ENCODE measurements around the gene NBAS.

NBAS gene

GRCh38 chr2:15560988-15561573 is at the start of gene NBAS:
Gene NBAS (minus strand): TSS chr2:15561334. CDS start chr2:15561304, 30 bp downstream.
- peak; percentile 59 for DNase-seq (ENCODE audit: low read depth, low spot score)

GRCh38 chr2:15610430-15610952 is 49.4 kb upstream of the NBAS start:
- no peak for DNase-seq (ENCODE audit: low read depth, low spot score)

GRCh38 chr2:15609341-15610042 is 48.4 kb upstream of the NBAS start:
- no peak for DNase-seq (ENCODE audit: low read depth, low spot score)

- DNase-seq (ENCODE audit: low read depth, low spot score): no peak
Observed at GRCh38 chr2:15608392-15608761, 47.2 kb upstream of the NBAS start.

- DNase-seq (ENCODE audit: low read depth, low spot score): no peak
Observed at GRCh38 chr2:15607709-15608391, 46.7 kb upstream of the NBAS start.

GRCh38 chr2:15606481-15607441 is 45.6 kb upstream of the NBAS start:
- no peak for DNase-seq (ENCODE audit: low read depth, low spot score)

- DNase-seq (ENCODE audit: low read depth, low spot score): no peak
Observed at GRCh38 chr2:15605721-15606120, 44.6 kb upstream of the NBAS start.

GRCh38 chr2:15603948-15604347 is 42.8 kb upstream of the NBAS start:
- DNase-seq (ENCODE audit: low read depth, low spot score): no peak

GRCh38 chr2:15603044-15603765 is 42.1 kb upstream of the NBAS start:
- DNase-seq (ENCODE audit: low read depth, low spot score): no peak

GRCh38 chr2:15602393-15602792 is 41.3 kb upstream of the NBAS start:
- no peak for DNase-seq (ENCODE audit: low read depth, low spot score)

- DNase-seq (ENCODE audit: low read depth, low spot score): no peak
Observed at GRCh38 chr2:15601681-15602080, 40.5 kb upstream of the NBAS start.

GRCh38 chr2:15599994-15600393 is 38.9 kb upstream of the NBAS start:
- DNase-seq (ENCODE audit: low read depth, low spot score): no peak

- no peak for DNase-seq (ENCODE audit: low read depth, low spot score)
Observed at GRCh38 chr2:15596968-15597367, 35.8 kb upstream of the NBAS start.

- no peak for DNase-seq (ENCODE audit: low read depth, low spot score)
Observed at GRCh38 chr2:15596350-15596749, 35.2 kb upstream of the NBAS start.

- no peak for DNase-seq (ENCODE audit: low read depth, low spot score)
Observed at GRCh38 chr2:15595936-15596335, 34.8 kb upstream of the NBAS start.

GRCh38 chr2:15595342-15595905 is 34.3 kb upstream of the NBAS start:
- no peak for DNase-seq (ENCODE audit: low read depth, low spot score)

- no peak for DNase-seq (ENCODE audit: low read depth, low spot score)
Observed at GRCh38 chr2:15594291-15595256, 33.4 kb upstream of the NBAS start.

GRCh38 chr2:15593327-15593705 is 32.2 kb upstream of the NBAS start:
- DNase-seq (ENCODE audit: low read depth, low spot score): no peak

- DNase-seq (ENCODE audit: low read depth, low spot score): peak; percentile 61
Observed at GRCh38 chr2:15591692-15592463, 30.7 kb upstream of the NBAS start, which contains the start of gene DDX1. Gene DDX1 (plus strand): TSS chr2:15591868. CDS start chr2:15591934, 66 bp downstream.
